ENCODE measurements around the gene IFNA8.

DNA sequence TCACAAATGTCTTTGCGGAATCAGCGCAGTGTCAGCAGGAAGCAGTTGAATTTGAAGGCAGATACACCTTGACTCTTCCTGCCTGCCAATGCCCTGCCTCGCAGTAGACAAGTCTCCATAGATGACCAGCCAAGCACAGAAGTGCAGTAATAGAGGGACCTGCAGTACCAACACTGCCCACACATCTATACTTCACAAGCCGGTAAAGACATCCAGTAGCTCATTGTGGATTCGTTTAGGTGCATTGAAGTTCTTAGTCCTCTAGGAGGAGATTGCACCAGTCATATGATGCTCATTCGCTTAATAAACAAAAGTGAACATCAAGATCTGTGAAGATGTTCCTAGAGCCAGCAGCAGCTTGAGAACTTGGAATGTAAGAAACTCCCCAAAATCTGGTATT is 16.6 kb upstream of the IFNA8 start:
- peak in 6 of 11 experiments; percentile 19 to 39 (median 30) for TF ChIP-seq CTCF (IDR thresholded peaks at IDR 0.05 in 8 of 11, conservative IDR thresholded peaks at IDR 0.05 in 3 of 11)
- TF ChIP-seq POLR2AphosphoS5 (IDR thresholded peaks at IDR 0.05) = no peak
